Heart left ventricle (tissue), 16 donors: ENCODE measurements around the gene CYGB. TPM values are rescaled to one million over a fixed set of nuclear protein-coding genes. Genes with fewer than 3 reads are reported as not detected.
"Not testable (repeated sequence)": the region's sequence is repeated elsewhere in the genome, so short reads cannot be mapped to it uniquely, and the experiment has no call there.

Experiments
- ATAC-seq, 4 donors: fragments of 200-7000 bp; cut with Tn5 transposase; one replicate each; pipeline ENCODE4 v1.9.1; 2020 to 2022; ENCODE audit warnings: moderate library complexity in 4 of 4, mild to moderate bottlenecking in 3 of 4, moderate number of reproducible peaks in 1 of 4
- DNase-seq, 5 donors: peaks; one replicate each; pipeline ENCODE4 v3.0.0-alpha.2; 2020
- H3K27ac ChIP-seq, 12 donors: fragments of 200-600 bp; sonication (generic) in 4 of 12; one replicate each; pipeline versions ENCODE4 v1.5.0 to v1.8.0; 2016 to 2022; ENCODE audit warnings: mild to moderate bottlenecking in 2 of 12
- H3K27me3 ChIP-seq, 9 donors: fragments of 200-600 bp; sonication (generic) in 2 of 9; one replicate each; pipeline versions ENCODE4 v1.5.1 to v1.8.0; 2016 to 2022; ENCODE audit warnings: mild to moderate bottlenecking in 3 of 9
- H3K36me3 ChIP-seq, 9 donors: fragments of 200-600 bp; sonication (generic) in 2 of 9; one replicate each; pipeline versions ENCODE4 v1.5.0 to v1.8.0; 2018 to 2022; ENCODE audit warnings: mild to moderate bottlenecking in 2 of 9
- H3K4me1 ChIP-seq, 12 donors: fragments of 200-600 bp; sonication (generic) in 4 of 12; one replicate each; pipeline versions ENCODE4 v1.5.0 to v1.8.0; 2016 to 2022; ENCODE audit warnings: mild to moderate bottlenecking in 3 of 12
- H3K4me3 ChIP-seq, 12 donors: fragments of 200-600 bp; sonication (generic) in 4 of 12; one replicate each; pipeline versions ENCODE4 v1.5.0 to v1.8.0; 2017 to 2022; ENCODE audit warnings: mild to moderate bottlenecking in 9 of 12, moderate library complexity in 4 of 12
- H3K9me3 ChIP-seq, 12 donors: fragments of 200-600 bp; sonication (generic) in 4 of 12; one replicate each; pipeline versions ENCODE4 v1.5.0 to v1.8.0; 2016 to 2022; ENCODE audit warnings: mild to moderate bottlenecking in 1 of 12
- CTCF ChIP-seq, 12 donors: fragments of 200-600 bp; sonication (generic) in 4 of 12; IDR thresholded peaks; one replicate each; pipeline versions ENCODE4 v1.5.0 to v1.8.0; 2018 to 2022; ENCODE audit warnings: antibody characterized with exemption in 12 of 12, mild to moderate bottlenecking in 5 of 12
- POLR2A ChIP-seq, 2 donors: fragments of 450-650 bp; IDR thresholded peaks; one replicate each; pipeline ENCODE4 v1.6.1; 2017; ENCODE audit warnings: antibody characterized with exemption in 2 of 2, mild to moderate bottlenecking in 2 of 2, moderate library complexity in 2 of 2
- WGBS, 4 donors: extraction: QIAGEN DNeasy Blood & Tissue Kit in 2 of 4; methylation state at CpG; one replicate each; pipeline versions ENCODE4 v1.1.5 to v1.1.7; 2013 to 2018; 5-methylcytosine and 5-hydroxymethylcytosine counted together
- intact Hi-C, 10 donors: fragments of 100-400 bp; cut with DNase I; formaldehyde crosslinking; loops; one replicate each; pipeline versions ENCODE4 v1.11.1 to v1.14.2; 2022
- polyA plus RNA-seq, 2 donors: library from polyadenylated mRNA; stranded (reverse); fragments of 200-250 nt; gene quantifications; one replicate each; pipeline ENCODE4 v1.2.3, GENCODE V29; 2013
- total RNA-seq, 9 donors: library from RNA; depleted of rRNA in 2 of 9; stranded (reverse); fragments of >200 nt in 2 of 9; fragmentation: NEBNext Ultra II Directional in 3 of 9; extraction: Animal tissue kit (Norgen Biotek cat#: 25700) in 3 of 9; gene quantifications; one replicate each; pipeline versions ENCODE4 v1.1.0 to v1.2.4, GENCODE V29; 2016 to 2023
- donor health status: ischemic (EF 13 %, LVEDD 7.1; RV severe dilation, severe dysfunction).
- donor health status: healthy with polysubstance abuse.
- donor health status: DM: no; HTN: yes; CAD: no.
- donor health status: DM: no; HTN: no; CAD: no.
- donor health status: ischemic (EF 25% LVEDD 6.9; RV normal size, moderate dysfunction).
- donor health status: ischemic (EF 25% LVEDD 5.7; RV mildly dilated, moderate dysfunction).
- donor health status: healthy.
- donor health status: DM: yes; HTN: yes; CAD: no.
- donor health status: ischemic (EF 35%, LVEDD 5.7; RV mildly dilated, moderate dysfunction).
- donor health status: nonischemic (EF 11% LVEDD 7.7; RV severe dilation, severe dysfunction).
- donor health status: DM: yes; HTN: yes; CAD: no.
- donor health status: PGD.
- donor health status: ischemic (EF 29% LVEDD 5.4; RV normal size, mild dysfunction).
- donor health status: nonischemic (EF 23%, LVEDD 6.1; RV moderate dilation, normal function).

The CYGB gene
- total and polyA plus RNA-seq, 11 donors: 11.8 to 37.9 (median 21.9) TPM

GRCh38 chr17:76517638-76518038 lies 19.9 kb downstream of the CYGB start:
- TF ChIP-seq CTCF (IDR thresholded peaks at IDR 0.05) (no peak), POLR2A (IDR thresholded peaks at IDR 0.05) (no peak)
- WGBS, 4 donors: 84 to 91% (median 88%) methylated on average over 11 of the region's 11 CpGs
- Histone ChIP-seq H3K4me1 (peaks cover 0 to 34% (median 9%) of the 10 kb centered on the region in 12 donors), H3K36me3 (no peaks in the 10 kb centered on the region), H3K27me3 (no peaks in the 10 kb centered on the region), H3K27ac (no peak overlapping the region), H3K4me3 (no peak overlapping the region), H3K9me3 (no peaks in the 10 kb centered on the region)
- intact Hi-C loops: no loop called here
- ATAC-seq (no peak), DNase-seq (no peak)

GRCh38 chr17:76515274-76515949 lies 22.1 kb downstream of the CYGB start:
- Histone ChIP-seq H3K36me3 (no peaks in the 10 kb centered on the region), H3K4me1 (peaks cover 0 to 54% (median 9%) of the 10 kb centered on the region in 12 donors), H3K27me3 (no peaks in the 10 kb centered on the region), H3K27ac (peak overlapping the region; percentile 59 to 87 (median 74)), H3K4me3 (peak overlapping the region in 10 of 12 donors; percentile 11 to 42 (median 28)), H3K9me3 (no peaks in the 10 kb centered on the region)
- WGBS, 4 donors: 33 to 60% (median 49%) methylated on average over 22 of the region's 22 CpGs
- DNase-seq (peak in 3 of 5 donors; percentile 68 to 86 (median 85)), ATAC-seq (peak; percentile 52 to 85 (median 75))
- no peak for TF ChIP-seq POLR2A (IDR thresholded peaks at IDR 0.05)
- TF ChIP-seq CTCF (IDR thresholded peaks at IDR 0.05): no peak
- intact Hi-C loops: no loop called here

- H3K36me3 ChIP-seq, H3K4me3 ChIP-seq, H3K9me3 ChIP-seq, DNase-seq, intact Hi-C loops, H3K27me3 ChIP-seq, ATAC-seq: not testable (repeated sequence)
- 95 to 98% (median 97%) methylated on average over 6 of the region's 6 CpGs for WGBS, 4 donors
- peaks cover 0 to 54% (median 9%) of the 10 kb centered on the region in 12 donors for H3K4me1 ChIP-seq
- H3K27ac ChIP-seq: peak overlapping the region in 1 of 12 donors; percentile 87
Observed at GRCh38 chr17:76514355-76514754, 23.2 kb downstream of the CYGB start.

- DNase-seq: no peak
- ATAC-seq: no peak
- Histone ChIP-seq H3K27ac (no peak overlapping the region), H3K4me3 (no peak overlapping the region), H3K9me3 (no peaks in the 10 kb centered on the region), H3K4me1 (peaks cover 0 to 54% (median 9%) of the 10 kb centered on the region in 12 donors), H3K36me3 (no peaks in the 10 kb centered on the region), H3K27me3 (no peaks in the 10 kb centered on the region)
- intact Hi-C loops: no loop called here
- 65 to 74% (median 72%) methylated on average over 6 of the region's 6 CpGs for WGBS, 4 donors
- no peak for TF ChIP-seq CTCF (IDR thresholded peaks at IDR 0.05)
Observed at GRCh38 chr17:76513306-76513692, 24.2 kb downstream of the CYGB start.
